Upper lobe of left lung (tissue), 6 donors: ENCODE measurements around the gene MYO15A. TPM values are rescaled to one million over a fixed set of nuclear protein-coding genes. Genes with fewer than 3 reads are reported as not detected.

Source experiments
- ATAC-seq, 2 donors: fragments of 200-7000 bp; cut with Tn5 transposase; one replicate each; pipeline ENCODE4 v1.9.1; 2022; ENCODE audit warnings: mild to moderate bottlenecking in 2 of 2, moderate library complexity in 2 of 2; ENCODE audit not compliant: low FRiP score in 2 of 2
- DNase-seq, 2 donors: peaks; one replicate each; pipeline ENCODE4 v3.0.0-alpha.2; 2019 to 2020
- H3K27ac ChIP-seq, 4 donors: fragments of 200-600 bp; sonication (generic); one replicate each; pipeline ENCODE4 v1.5.1; 2016 to 2019
- H3K27me3 ChIP-seq, 4 donors: fragments of 200-600 bp; sonication (generic); one replicate each; pipeline ENCODE4 v1.5.1; 2017 to 2019
- H3K36me3 ChIP-seq, 4 donors: fragments of 200-600 bp; sonication (generic); one replicate each; pipeline ENCODE4 v1.5.1; 2016 to 2019
- H3K4me1 ChIP-seq, 4 donors: fragments of 200-600 bp; sonication (generic); one replicate each; pipeline ENCODE4 v1.5.1; 2018 to 2019
- H3K4me3 ChIP-seq, 4 donors: fragments of 200-600 bp; sonication (generic); one replicate each; pipeline ENCODE4 v1.5.1; 2017 to 2019; ENCODE audit warnings: mild to moderate bottlenecking in 2 of 4, moderate library complexity in 1 of 4
- H3K9me3 ChIP-seq, 4 donors: fragments of 200-600 bp; sonication (generic); one replicate each; pipeline ENCODE4 v1.5.1; 2018 to 2019
- CTCF ChIP-seq, 6 experiments: fragments of 450-650 bp in 4 of 6; fragments of 200-600 bp in 2 of 6; sonication (generic) in 2 of 6; IDR thresholded peaks; one replicate each; pipeline ENCODE4 v1.5.1; 2016 to 2019; ENCODE audit warnings: antibody characterized with exemption in 6 of 6
- EP300 ChIP-seq, 4 donors: sonication (generic); formaldehyde crosslinking; IDR thresholded peaks; one replicate each; pipeline ENCODE4 v1.5.1; 2017; ENCODE audit warnings: antibody characterized with exemption in 4 of 4, control low read depth in 2 of 4
- POLR2A ChIP-seq, 4 donors: fragments of 450-650 bp; IDR thresholded peaks; one replicate each; pipeline ENCODE4 v1.5.1; 2016 to 2017; ENCODE audit warnings: antibody characterized with exemption in 4 of 4, mild to moderate bottlenecking in 2 of 4
- POLR2AphosphoS5 ChIP-seq, 2 donors: sonication (generic); formaldehyde crosslinking; IDR thresholded peaks; one replicate each; pipeline ENCODE4 v1.5.1; 2017; ENCODE audit warnings: antibody characterized with exemption in 2 of 2
- WGBS, 2 donors: methylation state at CpG; one replicate each; pipeline ENCODE4 v1.1.5; 2017 to 2018; 5-methylcytosine and 5-hydroxymethylcytosine counted together
- total RNA-seq, 6 donors: library from RNA; depleted of rRNA in 4 of 6; stranded (reverse); fragments of >200 nt in 4 of 6; gene quantifications; one replicate each; pipeline versions ENCODE4 v1.1.0 to v1.2.1, GENCODE V29; 2016 to 2021
- donor health status: DM: no; HTN: no; CAD: no; lungs with moderate emphysema.
- donor health status: DM: no; HTN: yes; CAD: no; lungs with severe emphysema.

MYO15A gene
- total RNA-seq, 6 donors from 2014 or later: 2.0 to 9.4 (median 3.9) TPM

GRCh38 chr17:18115517-18115916, 7.0 kb downstream of the MYO15A start:
- TF ChIP-seq POLR2A (IDR thresholded peaks at IDR 0.05) (no peak), POLR2AphosphoS5 (IDR thresholded peaks at IDR 0.05) (no peak), EP300 (IDR thresholded peaks at IDR 0.05) (no peak), CTCF (IDR thresholded peaks at IDR 0.05) (no peak)
- ATAC-seq: no peak

DNA sequence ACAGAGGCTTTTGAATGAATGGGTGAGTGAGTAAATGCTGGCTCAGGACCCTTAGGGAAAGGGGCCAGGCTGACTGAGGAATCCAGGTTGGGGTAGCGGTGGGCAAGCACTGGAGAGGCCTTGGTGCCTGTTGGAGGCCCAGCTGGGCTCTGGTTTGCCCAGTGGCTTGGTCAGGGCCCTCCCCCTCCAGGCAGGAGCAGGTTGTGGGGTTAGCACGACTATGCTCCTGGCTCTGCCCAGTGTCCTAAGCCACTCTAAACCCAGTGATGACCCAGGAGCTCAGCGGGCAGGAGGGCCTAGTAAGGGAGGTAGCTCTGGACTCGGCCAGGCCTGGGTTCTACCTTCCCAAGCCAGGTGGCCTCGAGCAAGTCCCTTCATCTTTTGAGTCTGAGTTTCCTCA, 7.5 kb downstream of the MYO15A start:
- H3K4me3 ChIP-seq: no peak overlapping the region
- H3K27me3 ChIP-seq: no peaks in the 10 kb centered on the region
- H3K27ac ChIP-seq: no peak overlapping the region
- TF ChIP-seq POLR2AphosphoS5 (IDR thresholded peaks at IDR 0.05) (no peak), CTCF (IDR thresholded peaks at IDR 0.05) (no peak), POLR2A (IDR thresholded peaks at IDR 0.05) (no peak), EP300 (IDR thresholded peaks at IDR 0.05) (no peak)
- no peak for DNase-seq
- H3K9me3 ChIP-seq: peaks cover 0 to 16% (median 5%) of the 10 kb centered on the region in 4 donors
- no peaks in the 10 kb centered on the region for H3K4me1 ChIP-seq
- ATAC-seq: no peak
- WGBS, 2 donors: 80 to 87% methylated on average over 2 to 5 of the region's 5 CpGs
- no peaks in the 10 kb centered on the region for H3K36me3 ChIP-seq

More at GRCh38 chr17:18115517-18115916, 7.0 kb downstream of the MYO15A start:
- no peaks in the 10 kb centered on the region for H3K4me1 ChIP-seq
- WGBS, 2 donors: 83% methylated on average over 7 of the region's 7 CpGs
- H3K36me3 ChIP-seq: no peaks in the 10 kb centered on the region
- no peak overlapping the region for H3K27ac ChIP-seq
- no peak for DNase-seq
- no peaks in the 10 kb centered on the region for H3K27me3 ChIP-seq
- H3K9me3 ChIP-seq: peaks cover 0 to 15% (median 5%) of the 10 kb centered on the region in 4 donors
- H3K4me3 ChIP-seq: no peak overlapping the region

- H3K36me3 ChIP-seq: no peaks in the 10 kb centered on the region
- no peak overlapping the region for H3K4me3 ChIP-seq
- no peaks in the 10 kb centered on the region for H3K4me1 ChIP-seq
- H3K9me3 ChIP-seq: peaks cover 0 to 16% (median 5%) of the 10 kb centered on the region in 4 donors
- TF ChIP-seq POLR2AphosphoS5 (IDR thresholded peaks at IDR 0.05) (no peak), CTCF (IDR thresholded peaks at IDR 0.05) (no peak), EP300 (IDR thresholded peaks at IDR 0.05) (no peak), POLR2A (IDR thresholded peaks at IDR 0.05) (no peak)
- no peaks in the 10 kb centered on the region for H3K27me3 ChIP-seq
- ATAC-seq: no peak
- no peak overlapping the region for H3K27ac ChIP-seq
- 100% methylated on average over 1 of the region's 1 CpG for WGBS, 2 donors
- DNase-seq: no peak
Measured at GRCh38 chr17:18117533-18117932, 9.0 kb downstream of the MYO15A start.

DNA sequence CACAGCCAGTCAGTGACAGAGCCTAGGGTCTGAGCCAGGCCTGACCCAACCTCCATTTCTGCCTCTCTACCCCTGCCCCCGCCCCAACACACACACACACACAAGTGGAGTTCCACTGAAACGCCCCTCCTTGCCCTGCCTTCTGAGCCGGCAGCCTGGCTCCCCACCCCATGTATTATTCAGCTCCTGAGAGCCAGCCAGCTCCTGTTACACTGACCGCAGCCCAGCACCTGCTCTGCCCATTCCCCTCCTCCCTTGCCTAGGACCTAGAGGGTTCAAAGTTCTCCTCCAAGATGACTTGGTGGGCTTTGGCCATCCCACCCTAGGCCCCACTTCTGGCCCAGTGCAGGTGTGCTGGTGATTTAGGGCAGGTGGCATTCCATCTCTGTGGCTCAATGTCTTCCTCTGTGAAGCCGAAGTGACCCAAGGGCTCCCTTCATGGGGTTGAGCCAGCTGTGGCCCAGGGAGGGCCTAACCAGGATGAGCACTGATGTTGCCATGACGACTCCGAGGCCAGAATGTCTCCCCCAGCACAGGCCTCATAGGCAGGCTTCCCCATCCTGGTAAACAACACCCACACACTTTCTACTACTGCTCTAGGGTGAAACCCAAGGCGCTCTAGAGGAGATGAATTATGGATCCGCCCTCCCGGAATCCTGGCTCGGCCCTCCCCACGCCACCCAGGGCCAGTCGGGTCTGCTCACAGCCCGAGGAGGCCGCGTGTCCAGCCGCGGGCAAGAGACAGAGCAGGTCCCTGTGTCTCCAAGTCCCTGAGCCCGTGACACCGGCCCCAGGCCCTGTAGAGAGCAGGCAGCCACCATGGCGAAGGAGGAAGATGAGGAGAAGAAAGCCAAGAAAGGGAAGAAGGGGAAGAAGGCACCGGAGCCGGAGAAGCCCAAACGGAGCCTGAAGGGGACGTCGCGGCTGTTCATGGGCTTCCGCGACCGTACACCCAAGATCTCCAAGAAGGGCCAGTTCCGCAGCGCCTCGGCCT, 9.7 kb downstream of the MYO15A start:
- WGBS, 2 donors: 85 to 87% methylated on average over 17 to 31 of the region's 33 CpGs
- peak in 1 of 2 donors; percentile 76 for DNase-seq
- TF ChIP-seq POLR2AphosphoS5 (IDR thresholded peaks at IDR 0.05) (no peak), POLR2A (IDR thresholded peaks at IDR 0.05) (no peak), CTCF (IDR thresholded peaks at IDR 0.05) (no peak), EP300 (IDR thresholded peaks at IDR 0.05) (no peak)

More for the DNA sequence above, 9.7 kb downstream of the MYO15A start:
- H3K27me3 ChIP-seq: no peaks in the 10 kb centered on the region
- H3K9me3 ChIP-seq: peaks cover 0 to 16% (median 5%) of the 10 kb centered on the region in 4 donors
- no peaks in the 10 kb centered on the region for H3K4me1 ChIP-seq
- H3K27ac ChIP-seq: no peak overlapping the region
- H3K36me3 ChIP-seq: no peaks in the 10 kb centered on the region
- H3K4me3 ChIP-seq: no peak overlapping the region
- ATAC-seq: no peak
